HEK293T (cell line): ENCODE data around the gene ABCC5.

Experiments
- CTCF ChIA-PET: fragments of 350-600 bp; formaldehyde crosslinking; extraction: SDS; loops from one replicate; lab custom pipeline; 2021; ENCODE audit warnings: antibody characterized with exemption, inconsistent platforms; lab: Yijun Ruan, JAX
- POLR2A ChIA-PET: fragments of 350-600 bp; formaldehyde crosslinking; extraction: SDS; loops from one replicate; lab custom pipeline; 2020; ENCODE audit warnings: antibody characterized with exemption, inconsistent platforms; lab: Yijun Ruan, JAX
- DNase-seq: peaks from one replicate; pipeline ENCODE4 v3.0.0; 2012; ENCODE audit warnings: mixed read lengths; ENCODE audit errors: extremely low spot score
- ARNT ChIP-seq: fragments of 450-650 bp; IDR thresholded peaks from 2 replicates; pipeline ENCODE4 v1.6.1; 2017; ENCODE audit warnings: mild to moderate bottlenecking
- BHLHE40 ChIP-seq: fragments of 450-650 bp; IDR thresholded peaks from 2 replicates; pipeline ENCODE4 v1.6.1; 2016; ENCODE audit warnings: mild to moderate bottlenecking, moderate library complexity, borderline replicate concordance
- CTBP1 ChIP-seq: fragments of 450-650 bp; IDR thresholded peaks from 2 replicates; pipeline ENCODE4 v1.6.1; 2016; ENCODE audit warnings: borderline replicate concordance
- ELF4 ChIP-seq: fragments of 450-650 bp; IDR thresholded peaks from 2 replicates; pipeline ENCODE4 v1.6.1; 2017; ENCODE audit warnings: antibody characterized with exemption
- FOXA1 ChIP-seq: fragments of 450-650 bp; IDR thresholded peaks from 2 replicates; pipeline ENCODE4 v1.6.1; 2016; ENCODE audit warnings: mild to moderate bottlenecking
- FOXK2 ChIP-seq: fragments of 450-650 bp; IDR thresholded peaks from 2 replicates; pipeline ENCODE4 v1.6.1; 2016; ENCODE audit warnings: mild to moderate bottlenecking
- FOXM1 ChIP-seq: fragments of 450-650 bp; IDR thresholded peaks from 2 replicates; pipeline ENCODE4 v1.6.1; 2017; ENCODE audit warnings: mild to moderate bottlenecking, borderline replicate concordance
- HDGF ChIP-seq: fragments of 450-650 bp; IDR thresholded peaks from 2 replicates; pipeline ENCODE4 v1.6.1; 2017; ENCODE audit warnings: antibody characterized with exemption, borderline replicate concordance
- L3MBTL2 ChIP-seq: fragments of 450-650 bp; conservative IDR thresholded peaks from 2 replicates; pipeline ENCODE4 v1.6.1; 2016; ENCODE audit warnings: mild to moderate bottlenecking
- LEF1 ChIP-seq: fragments of 450-650 bp; IDR thresholded peaks from 2 replicates; pipeline ENCODE4 v1.6.1; 2017; ENCODE audit warnings: mild to moderate bottlenecking, borderline replicate concordance
- NFRKB ChIP-seq: fragments of 450-650 bp; IDR thresholded peaks from 2 replicates; pipeline ENCODE4 v1.6.1; 2016; ENCODE audit warnings: mild to moderate bottlenecking, moderate library complexity
- PKNOX1 ChIP-seq: fragments of 450-650 bp; IDR thresholded peaks from 2 replicates; pipeline ENCODE4 v1.6.1; 2016
- SP1 ChIP-seq: fragments of 450-650 bp; IDR thresholded peaks from 2 replicates; pipeline ENCODE4 v1.6.1; 2017
- SUZ12 ChIP-seq: fragments of 450-650 bp; IDR thresholded peaks from 2 replicates; pipeline ENCODE4 v1.6.1; 2016; ENCODE audit warnings: mild to moderate bottlenecking
- TARDBP ChIP-seq: fragments of 450-650 bp; IDR thresholded peaks from 2 replicates; pipeline ENCODE4 v1.6.1; 2016
- ZNF384 ChIP-seq: fragments of 450-650 bp; IDR thresholded peaks from 2 replicates; pipeline ENCODE4 v1.6.1; 2016

Gene ABCC5

GRCh38 chr3:184005941-184006507 lies 11.7 kb downstream of the ABCC5 start:
- TF ChIP-seq ZNF384 (peak; percentile 84), FOXA1 (no peak), FOXK2 (no peak), ARNT (no peak)
- POLR2A ChIA-PET, result interaction anchor here (1.2 kb wide), 1 partner anchor 10 kb away, joined by 4 read pairs; no protein-coding TSS in a partner anchor
- CTCF ChIA-PET, result no interaction called here
- peak; percentile 35 for DNase-seq

- no peak for DNase-seq
- ChIA-PET POLR2A (no interaction called here), CTCF (no interaction called here)
- TF ChIP-seq ZNF384 (no peak), ARNT (no peak), FOXA1 (no peak), NFRKB (no peak), FOXM1 (no peak), SP1 (no peak), CTBP1 (no peak), L3MBTL2 (no peak), FOXK2 (no peak), BHLHE40 (no peak), TARDBP (no peak)
These were observed 13.2 kb downstream of the ABCC5 start for GRCh38 chr3:184004476-184004875.

- CTCF ChIA-PET, result no interaction called here
- no peak for DNase-seq
- POLR2A ChIA-PET, result no interaction called here
- TF ChIP-seq NFRKB (no peak), ELF4 (no peak), ARNT (no peak), TARDBP (no peak), LEF1 (no peak)
These were observed 14.3 kb downstream of the ABCC5 start for GRCh38 chr3:184003187-184003967.

GRCh38 chr3:184002469-184002868 lies 15.2 kb downstream of the ABCC5 start:
- POLR2A ChIA-PET, result no interaction called here

GRCh38 chr3:184001761-184002160 lies 15.9 kb downstream of the ABCC5 start:
- no peak for DNase-seq
- TF ChIP-seq HDGF, result no peak
- ChIA-PET CTCF (interaction anchor here (0.7 kb wide), 1 partner anchor 29 kb away, joined by 3 read pairs; no protein-coding TSS in a partner anchor), POLR2A (no interaction called here)

More at GRCh38 chr3:184002469-184002868, 15.2 kb downstream of the ABCC5 start:
- no peak for DNase-seq
- TF ChIP-seq ZNF384 (no peak), LEF1 (no peak), HDGF (no peak), FOXM1 (no peak), FOXA1 (no peak), SUZ12 (no peak), CTBP1 (no peak), NFRKB (no peak), FOXK2 (no peak), SP1 (no peak), ARNT (no peak), BHLHE40 (no peak), L3MBTL2 (no peak), TARDBP (no peak), ELF4 (no peak)
- CTCF ChIA-PET, result no interaction called here

GRCh38 chr3:183991403-183991802 lies 26.3 kb downstream of the ABCC5 start:
- CTCF ChIA-PET, result no interaction called here

More at GRCh38 chr3:183991403-183991802, 26.3 kb downstream of the ABCC5 start:
- no peak for DNase-seq
- POLR2A ChIA-PET, result no interaction called here
- TF ChIP-seq PKNOX1 (no peak), LEF1 (no peak), SUZ12 (no peak), HDGF (no peak), TARDBP (no peak), FOXM1 (no peak), ZNF384 (no peak), L3MBTL2 (no peak), ELF4 (no peak), BHLHE40 (no peak), FOXK2 (no peak), FOXA1 (no peak), NFRKB (no peak), CTBP1 (no peak), ARNT (no peak), SP1 (no peak)
